GM12891 (cell line): Measurements from ENCODE around the gene TMEM87A.

ENCODE experiments used
- POLR2A ChIP-seq: IDR thresholded peaks from 2 replicates; pipeline ENCODE4 v1.6.1; 2011; ENCODE audit warnings: low read depth, low read length, control low read depth
- POLR2AphosphoS5 ChIP-seq: IDR thresholded peaks from 2 replicates; pipeline ENCODE4 v1.6.1; 2011; ENCODE audit warnings: low read depth, low read length, control low read depth
- SPI1 ChIP-seq: IDR thresholded peaks from 2 replicates; pipeline ENCODE4 v1.6.1; 2011; ENCODE audit warnings: low read depth, low read length, control low read depth

GRCh38 chr15:42272939-42273899, at the start of gene TMEM87A, which contains the start of gene GANC:
- TF ChIP-seq SPI1, result no peak
- peak; percentile 98 for TF ChIP-seq POLR2A
- TF ChIP-seq POLR2AphosphoS5, result peak; percentile 97
